Measurements from ENCODE around the gene TMC2. TPM values are rescaled to one million over a fixed set of nuclear protein-coding genes. Genes with fewer than 3 reads are reported as not detected.

Gene TMC2
- polyA plus RNA-seq, 2 of the 4 experiments (the other 2 are of a cell fraction): not detected

DNA sequence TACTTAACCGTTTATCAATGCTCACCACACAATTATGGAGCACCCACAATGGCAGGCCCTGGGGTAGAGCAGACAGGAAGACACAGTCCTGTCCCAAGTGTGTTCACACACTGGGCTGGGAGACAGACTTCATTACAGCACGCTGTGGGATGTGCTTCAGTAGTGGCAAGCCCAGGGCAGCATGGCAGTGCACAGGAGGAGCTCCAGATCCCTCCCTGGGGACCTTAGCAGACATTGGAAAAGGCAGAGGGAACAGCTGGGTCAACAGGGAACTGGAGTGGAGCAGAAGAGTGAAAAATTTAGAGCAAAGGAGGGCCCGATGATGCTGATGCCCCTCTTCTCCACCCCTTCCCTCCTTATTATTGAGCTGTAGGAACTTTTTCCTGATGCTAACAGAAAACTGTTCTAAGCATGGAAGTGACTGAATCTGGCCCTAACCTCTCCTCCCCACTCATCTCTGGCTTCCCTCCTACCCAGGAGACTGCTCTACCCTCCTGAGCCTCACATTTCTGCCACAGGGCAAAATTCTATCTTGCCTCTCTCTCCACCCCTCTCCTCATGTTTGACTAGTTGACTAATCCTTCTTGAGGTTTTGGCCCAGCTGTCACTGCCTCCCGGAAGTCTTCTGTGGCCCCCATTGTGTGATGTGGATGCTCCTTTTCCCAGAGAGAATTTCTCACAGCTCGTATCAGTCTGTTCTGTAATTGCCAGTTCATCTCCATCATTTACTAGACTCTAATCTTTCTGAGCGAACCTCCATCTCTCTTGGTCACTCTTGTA is 74.8 kb downstream of the TMC2 start:
- POLR2A ChIA-PET: no interaction called here
- CTCF ChIA-PET: interaction anchor here (1.3 to 1.5 kb wide), 2 partner anchors 11 to 16 kb away, joined by 4 to 5 read pairs; no protein-coding TSS in a partner anchor
- Histone ChIP-seq H3K4me1 (no peaks in the 10 kb centered on the region), H3K4me2 (no peak overlapping the region), H3K9me3 (peaks cover 14% of the 10 kb centered on the region), H3K27ac (no peak overlapping the region), H3K4me3 (no peak overlapping the region)
- FAIRE-seq (no peak), DNase-seq (ENCODE audit: low read depth in 1 of 2, low spot score in 1 of 2) (no peak), ATAC-seq (peak; percentile 24 to 30; a peak in 1 of 6 replicates)
- TF ChIP-seq TFCP2L1 (CRISPR knock-in tag; IDR thresholded peaks at IDR 0.05) (no peak), NFE2L2 (conservative IDR thresholded peaks at IDR 0.05; ENCODE audit: low read length) (no peak), EHF (CRISPR knock-in tag; IDR thresholded peaks at IDR 0.05) (no peak), ZNF302 (CRISPR knock-in tag; IDR thresholded peaks at IDR 0.05) (no peak), HDAC2 (IDR thresholded peaks at IDR 0.05) (no peak), CBX2 (IDR thresholded peaks at IDR 0.05; ENCODE audit: borderline replicate concordance, low read depth) (no peak), JUNB (IDR thresholded peaks at IDR 0.05) (no peak), HEYL (CRISPR knock-in tag; IDR thresholded peaks at IDR 0.05) (no peak)
- TF ChIP-seq, protein P1, sequence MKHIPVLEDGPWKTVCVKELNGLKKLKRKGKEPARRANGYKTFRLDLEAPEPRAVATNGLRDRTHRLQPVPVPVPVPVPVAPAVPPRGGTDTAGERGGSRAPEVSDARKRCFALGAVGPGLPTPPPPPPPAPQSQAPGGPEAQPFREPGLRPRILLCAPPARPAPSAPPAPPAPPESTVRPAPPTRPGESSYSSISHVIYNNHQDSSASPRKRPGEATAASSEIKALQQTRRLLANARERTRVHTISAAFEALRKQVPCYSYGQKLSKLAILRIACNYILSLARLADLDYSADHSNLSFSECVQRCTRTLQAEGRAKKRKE (CRISPR knock-in tag; IDR thresholded peaks at IDR 0.05; ENCODE audit: low read depth): no peak
- TF ChIP-seq, protein P2, sequence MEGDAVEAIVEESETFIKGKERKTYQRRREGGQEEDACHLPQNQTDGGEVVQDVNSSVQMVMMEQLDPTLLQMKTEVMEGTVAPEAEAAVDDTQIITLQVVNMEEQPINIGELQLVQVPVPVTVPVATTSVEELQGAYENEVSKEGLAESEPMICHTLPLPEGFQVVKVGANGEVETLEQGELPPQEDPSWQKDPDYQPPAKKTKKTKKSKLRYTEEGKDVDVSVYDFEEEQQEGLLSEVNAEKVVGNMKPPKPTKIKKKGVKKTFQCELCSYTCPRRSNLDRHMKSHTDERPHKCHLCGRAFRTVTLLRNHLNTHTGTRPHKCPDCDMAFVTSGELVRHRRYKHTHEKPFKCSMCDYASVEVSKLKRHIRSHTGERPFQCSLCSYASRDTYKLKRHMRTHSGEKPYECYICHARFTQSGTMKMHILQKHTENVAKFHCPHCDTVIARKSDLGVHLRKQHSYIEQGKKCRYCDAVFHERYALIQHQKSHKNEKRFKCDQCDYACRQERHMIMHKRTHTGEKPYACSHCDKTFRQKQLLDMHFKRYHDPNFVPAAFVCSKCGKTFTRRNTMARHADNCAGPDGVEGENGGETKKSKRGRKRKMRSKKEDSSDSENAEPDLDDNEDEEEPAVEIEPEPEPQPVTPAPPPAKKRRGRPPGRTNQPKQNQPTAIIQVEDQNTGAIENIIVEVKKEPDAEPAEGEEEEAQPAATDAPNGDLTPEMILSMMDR (IDR thresholded peaks at IDR 0.05): no peak
- 12% methylated on average over 6 of the region's 6 CpGs for WGBS (ENCODE audit: missing lambda C conversion rate)

DNA sequence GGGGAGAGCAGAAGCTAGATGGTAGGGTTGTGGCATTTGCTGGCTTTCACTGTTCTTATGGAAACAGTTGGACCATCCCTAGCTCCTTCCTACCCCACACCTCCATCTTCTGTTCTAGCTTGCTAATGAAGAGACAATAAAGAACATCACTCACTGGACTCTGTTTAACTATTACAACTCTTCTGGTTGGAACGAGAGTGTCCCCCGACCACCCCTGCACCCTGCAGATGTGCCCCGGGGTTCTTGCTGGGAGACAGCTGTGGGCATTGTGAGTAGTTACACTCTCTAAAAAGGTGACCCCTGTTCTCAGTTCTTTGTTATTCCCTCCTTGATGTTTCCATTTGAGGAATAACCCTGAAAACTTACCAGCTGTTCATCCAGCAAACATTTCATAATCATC is 75.7 kb downstream of the TMC2 start:
- FAIRE-seq (no peak), DNase-seq (ENCODE audit: low read depth in 1 of 2, low spot score in 1 of 2) (no peak), ATAC-seq (no peak)
- ChIA-PET CTCF (interaction anchor here (0.9 to 1.5 kb wide), 3 partner anchors 12 to 30 kb away, joined by 3 to 5 read pairs (median 4); no protein-coding TSS in a partner anchor), POLR2A (no interaction called here)
- Histone ChIP-seq H3K9me3 (peaks cover 6% of the 10 kb centered on the region), H3K4me2 (no peak overlapping the region), H3K4me3 (no peak overlapping the region), H3K4me1 (no peaks in the 10 kb centered on the region), H3K27ac (no peak overlapping the region)
- TF ChIP-seq RAD21 (conservative IDR thresholded peaks at IDR 0.05 in 1 of 2, IDR thresholded peaks at IDR 0.05 in 1 of 2) (no peak), NFE2L2 (conservative IDR thresholded peaks at IDR 0.05; ENCODE audit: low read length) (no peak), FOXS1 (CRISPR knock-in tag; IDR thresholded peaks at IDR 0.05) (no peak), BHLHE40 (IDR thresholded peaks at IDR 0.05; ENCODE audit: low read depth, low read length) (no peak), FOSB (CRISPR knock-in tag; IDR thresholded peaks at IDR 0.05) (no peak), NR3C1 (IDR thresholded peaks at IDR 0.05) (no peak), SMC3 (IDR thresholded peaks at IDR 0.05) (no peak), KDM5A (IDR thresholded peaks at IDR 0.05) (no peak), CBX8 (IDR thresholded peaks at IDR 0.05) (no peak), RARB (CRISPR knock-in tag; IDR thresholded peaks at IDR 0.05) (no peak), FOSL2 (IDR thresholded peaks at IDR 0.05) (no peak), FOSL2 (CRISPR knock-in tag; IDR thresholded peaks at IDR 0.05) (no peak), MAZ (IDR thresholded peaks at IDR 0.05; ENCODE audit: borderline replicate concordance, low read depth, low read length) (no peak), RFX5 (IDR thresholded peaks at IDR 0.05) (no peak), CEBPB (IDR thresholded peaks at IDR 0.05) (no peak), TFCP2L1 (CRISPR knock-in tag; IDR thresholded peaks at IDR 0.05) (no peak)
- TF ChIP-seq, protein P2 (IDR thresholded peaks at IDR 0.05): no peak
- TF ChIP-seq, protein P3, sequence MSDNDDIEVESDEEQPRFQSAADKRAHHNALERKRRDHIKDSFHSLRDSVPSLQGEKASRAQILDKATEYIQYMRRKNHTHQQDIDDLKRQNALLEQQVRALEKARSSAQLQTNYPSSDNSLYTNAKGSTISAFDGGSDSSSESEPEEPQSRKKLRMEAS (IDR thresholded peaks at IDR 0.05): no peak
- TF ChIP-seq, protein P1 (CRISPR knock-in tag; IDR thresholded peaks at IDR 0.05; ENCODE audit: low read depth): no peak
- TF ChIP-seq, protein P4, sequence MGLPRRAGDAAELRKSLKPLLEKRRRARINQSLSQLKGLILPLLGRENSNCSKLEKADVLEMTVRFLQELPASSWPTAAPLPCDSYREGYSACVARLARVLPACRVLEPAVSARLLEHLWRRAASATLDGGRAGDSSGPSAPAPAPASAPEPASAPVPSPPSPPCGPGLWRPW (IDR thresholded peaks at IDR 0.05): no peak
- TF ChIP-seq, protein P5, sequence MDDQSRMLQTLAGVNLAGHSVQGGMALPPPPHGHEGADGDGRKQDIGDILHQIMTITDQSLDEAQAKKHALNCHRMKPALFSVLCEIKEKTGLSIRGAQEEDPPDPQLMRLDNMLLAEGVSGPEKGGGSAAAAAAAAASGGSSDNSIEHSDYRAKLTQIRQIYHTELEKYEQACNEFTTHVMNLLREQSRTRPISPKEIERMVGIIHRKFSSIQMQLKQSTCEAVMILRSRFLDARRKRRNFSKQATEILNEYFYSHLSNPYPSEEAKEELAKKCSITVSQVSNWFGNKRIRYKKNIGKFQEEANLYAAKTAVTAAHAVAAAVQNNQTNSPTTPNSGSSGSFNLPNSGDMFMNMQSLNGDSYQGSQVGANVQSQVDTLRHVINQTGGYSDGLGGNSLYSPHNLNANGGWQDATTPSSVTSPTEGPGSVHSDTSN (IDR thresholded peaks at IDR 0.05): no peak
- WGBS (ENCODE audit: missing lambda C conversion rate): 7% methylated on average over 3 of the region's 3 CpGs
